Spinal cord (tissue), 10 donors: ENCODE measurements around the gene GLP1R. TPM values are rescaled to one million over a fixed set of nuclear protein-coding genes. Genes with fewer than 3 reads are reported as not detected.
"Not testable (repeated sequence)": the region's sequence is repeated elsewhere in the genome, so short reads cannot be mapped to it uniquely, and the experiment has no call there.

Source experiments
- DNase-seq, 6 donors: peaks; one replicate each; pipeline versions ENCODE4 v3.0.0 to v3.0.0-alpha.2; 2013 to 2015; ENCODE audit warnings: low spot score in 6 of 6, low read depth in 4 of 6
- H3K27ac ChIP-seq: one replicate; pipeline ENCODE4 v1.5.1; 2013; ENCODE audit warnings: low read depth, low read length, control low read depth
- H3K27me3 ChIP-seq: one replicate; pipeline ENCODE4 v1.6.1; 2013; ENCODE audit warnings: low read length; ENCODE audit not compliant: control insufficient read depth, insufficient read depth
- H3K36me3 ChIP-seq: one replicate; pipeline ENCODE4 v1.6.1; 2013; ENCODE audit warnings: low read length; ENCODE audit not compliant: control insufficient read depth, insufficient read depth
- H3K4me1 ChIP-seq: one replicate; pipeline ENCODE4 v1.6.1; 2013; ENCODE audit warnings: low read length; ENCODE audit not compliant: control insufficient read depth, insufficient read depth
- H3K4me3 ChIP-seq: one replicate; pipeline ENCODE4 v1.5.1; 2013; ENCODE audit warnings: low read depth, low read length, control low read depth
- H3K9me3 ChIP-seq: one replicate; pipeline ENCODE4 v1.6.1; 2013; ENCODE audit warnings: low read length; ENCODE audit not compliant: control insufficient read depth, insufficient read depth
- WGBS: methylation state at CpG from one replicate; pipeline ENCODE4 v1.1.5; 2013; ENCODE audit warnings: missing lambda C conversion rate; ENCODE audit not compliant: insufficient coverage; 5-methylcytosine and 5-hydroxymethylcytosine counted together
- polyA plus RNA-seq, 2 donors: library from polyadenylated mRNA; unstranded; fragments of 120-200 nt; gene quantifications; one replicate each; pipeline ENCODE4 v1.2.1, GENCODE V29; 2013; ENCODE audit not compliant: insufficient read length in 2 of 2
- total RNA-seq, 2 donors: library from RNA; depleted of rRNA in 1 of 2; stranded (reverse); fragments of 120-200 nt in 1 of 2; fragments of >200 nt in 1 of 2; gene quantifications; one replicate each; pipeline versions ENCODE4 v1.2.3 to v1.2.4, GENCODE V29; 2013 to 2014
- donor health status: healthy.

The GLP1R gene
- total and polyA plus RNA-seq, 4 donors: 0.61 to 2.0 (median 1.4) TPM

DNA sequence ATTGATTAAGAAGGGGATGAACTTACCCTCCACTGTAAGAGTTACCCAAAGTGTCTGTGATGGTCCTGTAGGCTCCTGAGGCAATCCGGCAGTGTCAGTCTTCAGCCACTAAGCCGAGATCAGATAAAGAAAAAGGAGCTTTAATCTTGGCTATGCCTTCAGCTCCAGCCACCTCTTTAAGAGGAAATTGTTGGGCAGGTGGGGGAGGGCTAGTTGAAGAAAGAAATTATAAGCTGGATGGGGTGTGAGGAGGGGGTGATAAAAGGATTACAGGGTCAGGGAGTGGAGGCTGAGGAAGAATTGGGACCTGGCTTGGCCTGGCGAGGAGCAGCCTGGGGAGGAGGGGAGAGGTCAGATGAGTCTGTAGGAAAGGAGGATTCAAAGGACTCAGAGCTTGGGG is 86.2 kb downstream of the GLP1R start:
- not testable (repeated sequence) for DNase-seq
- WGBS: 72% methylated on average over 1 of the region's 3 CpGs

GRCh38 chr6:39136207-39136606 is 87.6 kb downstream of the GLP1R start:
- not testable (repeated sequence) for H3K36me3 ChIP-seq, H3K27ac ChIP-seq, H3K27me3 ChIP-seq, H3K9me3 ChIP-seq, DNase-seq, H3K4me3 ChIP-seq, H3K4me1 ChIP-seq
- 85% methylated on average over 3 of the region's 7 CpGs for WGBS

More for the DNA sequence above, 86.2 kb downstream of the GLP1R start:
- not testable (repeated sequence) for H3K4me1 ChIP-seq, H3K27me3 ChIP-seq, H3K4me3 ChIP-seq, H3K27ac ChIP-seq, H3K9me3 ChIP-seq, H3K36me3 ChIP-seq

GRCh38 chr6:39137245-39137644 is 88.7 kb downstream of the GLP1R start:
- no peak overlapping the region for H3K27ac ChIP-seq
- H3K4me1 ChIP-seq: no peaks in the 10 kb centered on the region
- no peaks in the 10 kb centered on the region for H3K36me3 ChIP-seq
- H3K9me3 ChIP-seq: no peaks in the 10 kb centered on the region
- DNase-seq: peak in 1 of 6 donors; percentile 57
- no peak overlapping the region for H3K4me3 ChIP-seq
- WGBS: 13% methylated on average over 1 of the region's 2 CpGs
- H3K27me3 ChIP-seq: no peaks in the 10 kb centered on the region

Other genes starting within 250 kb of the GLP1R start
- 10 to 100 TPM; 17.9 to 21.7 TPM for gene SAYSD1, start 66.4 kb downstream of the GLP1R start, total RNA-seq
- 10 to 100 TPM; 20.7 to 27.9 TPM for gene SAYSD1, start 66.4 kb downstream of the GLP1R start, polyA plus RNA-seq
- gene KCNK5, start 180.7 kb downstream of the GLP1R start, total RNA-seq: 1 to 10 TPM; 7.4 to 7.5 TPM
- gene KCNK5, start 180.7 kb downstream of the GLP1R start, polyA plus RNA-seq: 1 to 10 TPM in 1 of 2 donors, under 1 TPM in 1; 0.73 to 4.8 TPM